Thoracic aorta (tissue), 2 donors: ENCODE data around the gene EARS2. TPM values are rescaled to one million over a fixed set of nuclear protein-coding genes. Genes with fewer than 3 reads are reported as not detected.

Experiments used
- ATAC-seq: fragments of 150-250 bp; one replicate; pipeline ENCODE4 v1.8.0; 2017; ENCODE audit warnings: low read depth; ENCODE audit not compliant: insufficient number of reproducible peaks, low FRiP score
- DNase-seq: peaks from one replicate; pipeline ENCODE4 v3.0.0-alpha.2; 2020; ENCODE audit warnings: low spot score
- H3K27ac ChIP-seq, 2 donors: fragments of 200-600 bp; sonication (generic); 1 replicate in 1 of 2; 2 replicates in 1 of 2; pipeline ENCODE4 v1.5.1; 2016; ENCODE audit warnings: mild to moderate bottlenecking in 2 of 2, moderate library complexity in 2 of 2
- H3K27me3 ChIP-seq: fragments of 200-600 bp; sonication (generic); replicated peaks from 2 replicates; pipeline ENCODE4 v1.6.0; 2016; ENCODE audit warnings: mild to moderate bottlenecking; ENCODE audit not compliant: insufficient read depth
- H3K36me3 ChIP-seq: fragments of 200-600 bp; sonication (generic); one replicate; pipeline ENCODE4 v1.5.1; 2016
- H3K4me1 ChIP-seq, 2 donors: fragments of 200-600 bp; sonication (generic); 1 replicate in 1 of 2; 2 replicates in 1 of 2; pipeline versions ENCODE4 v1.5.1 to v1.6.0; 2016; ENCODE audit warnings: low read depth in 2 of 2, mild to moderate bottlenecking in 1 of 2; ENCODE audit not compliant: control insufficient read depth in 1 of 2
- H3K4me3 ChIP-seq: fragments of 200-600 bp; sonication (generic); 2 replicates; pipeline ENCODE4 v1.5.1; 2016; ENCODE audit warnings: mild to moderate bottlenecking
- H3K9me3 ChIP-seq: fragments of 200-600 bp; sonication (generic); 2 replicates; pipeline ENCODE4 v1.5.1; 2016
- total RNA-seq, 2 donors: library from RNA; depleted of rRNA; stranded (reverse); fragments of >200 nt; gene quantifications; one replicate each; pipeline versions ENCODE4 v1.1.0 to v1.2.3, GENCODE V29; 2016
- TF ChIP-seq, protein P1 (sequence below): fragments of 200-600 bp; sonication (generic); IDR thresholded peaks from one replicate; pipeline ENCODE4 v1.5.1; 2019; ENCODE audit warnings: antibody characterized with exemption

Gene EARS2
- total RNA-seq, 2 donors from 2014 or later, result 26.3 to 29.8 TPM

- H3K4me1 ChIP-seq, result no peaks in the 10 kb centered on the region
- peaks cover 30% of the 10 kb centered on the region for H3K36me3 ChIP-seq
- H3K4me3 ChIP-seq, result peak overlapping the region; percentile 29
- no peak for DNase-seq
- ATAC-seq, result peak; percentile 56
- H3K9me3 ChIP-seq, result no peaks in the 10 kb centered on the region
- H3K27me3 ChIP-seq, result no peaks in the 10 kb centered on the region
- TF ChIP-seq, protein P1, sequence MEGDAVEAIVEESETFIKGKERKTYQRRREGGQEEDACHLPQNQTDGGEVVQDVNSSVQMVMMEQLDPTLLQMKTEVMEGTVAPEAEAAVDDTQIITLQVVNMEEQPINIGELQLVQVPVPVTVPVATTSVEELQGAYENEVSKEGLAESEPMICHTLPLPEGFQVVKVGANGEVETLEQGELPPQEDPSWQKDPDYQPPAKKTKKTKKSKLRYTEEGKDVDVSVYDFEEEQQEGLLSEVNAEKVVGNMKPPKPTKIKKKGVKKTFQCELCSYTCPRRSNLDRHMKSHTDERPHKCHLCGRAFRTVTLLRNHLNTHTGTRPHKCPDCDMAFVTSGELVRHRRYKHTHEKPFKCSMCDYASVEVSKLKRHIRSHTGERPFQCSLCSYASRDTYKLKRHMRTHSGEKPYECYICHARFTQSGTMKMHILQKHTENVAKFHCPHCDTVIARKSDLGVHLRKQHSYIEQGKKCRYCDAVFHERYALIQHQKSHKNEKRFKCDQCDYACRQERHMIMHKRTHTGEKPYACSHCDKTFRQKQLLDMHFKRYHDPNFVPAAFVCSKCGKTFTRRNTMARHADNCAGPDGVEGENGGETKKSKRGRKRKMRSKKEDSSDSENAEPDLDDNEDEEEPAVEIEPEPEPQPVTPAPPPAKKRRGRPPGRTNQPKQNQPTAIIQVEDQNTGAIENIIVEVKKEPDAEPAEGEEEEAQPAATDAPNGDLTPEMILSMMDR, result no peak
- peak overlapping the region in 1 of 2 donors; percentile 36 for H3K27ac ChIP-seq
Measured at GRCh38 chr16:23496821-23497542, 60.2 kb downstream of the EARS2 start.

DNA sequence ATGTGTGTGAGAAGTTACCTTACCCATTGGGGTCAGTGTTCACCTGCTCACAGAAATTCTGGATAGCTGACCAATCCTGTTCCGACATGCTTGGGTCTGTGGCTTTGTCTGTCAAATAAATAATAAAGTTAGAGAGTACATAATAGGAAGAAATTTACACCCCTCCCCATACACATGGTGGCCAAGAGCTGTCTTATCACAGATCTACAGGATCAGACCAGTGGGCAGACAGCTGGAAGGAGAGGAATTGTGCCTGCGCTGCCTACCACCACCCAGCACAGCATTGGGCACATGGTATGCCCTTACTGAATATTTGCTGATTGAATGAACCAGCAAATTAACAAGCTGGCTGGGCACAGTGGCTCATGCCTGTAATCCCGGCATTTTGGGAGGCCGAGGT, 61.5 kb downstream of the EARS2 start:
- ATAC-seq (no peak), DNase-seq (no peak)
- Histone ChIP-seq H3K4me1 (no peaks in the 10 kb centered on the region), H3K9me3 (no peaks in the 10 kb centered on the region), H3K27me3 (no peaks in the 10 kb centered on the region), H3K4me3 (no peak overlapping the region), H3K36me3 (peaks cover 30% of the 10 kb centered on the region), H3K27ac (no peak overlapping the region)
- TF ChIP-seq, protein P1, result no peak

DNA sequence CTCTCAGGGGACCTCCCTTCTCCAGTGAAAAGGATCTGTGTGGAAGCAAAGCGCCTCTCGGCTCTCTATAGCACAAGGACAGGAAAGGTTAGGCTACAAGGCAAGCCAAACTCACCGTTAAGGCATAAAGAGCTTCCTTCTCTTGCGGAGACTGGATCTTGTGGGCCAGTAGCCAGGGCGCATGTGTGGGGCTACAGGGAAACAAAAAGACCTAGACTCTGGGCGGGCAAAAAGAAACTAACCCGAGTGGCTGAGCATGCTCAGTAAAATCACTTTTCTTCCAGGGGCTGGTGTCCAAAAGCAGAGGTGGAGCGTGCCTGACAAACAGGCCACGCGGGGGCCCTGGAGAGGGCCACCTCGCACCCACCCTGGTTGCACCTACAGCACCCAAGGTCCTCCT, 63.0 kb downstream of the EARS2 start:
- DNase-seq (no peak), ATAC-seq (no peak)
- no peak overlapping the region for H3K27ac ChIP-seq
- H3K9me3 ChIP-seq, result no peaks in the 10 kb centered on the region
- TF ChIP-seq, protein P1, result no peak
- H3K4me1 ChIP-seq, result no peaks in the 10 kb centered on the region
- peaks cover 42% of the 10 kb centered on the region for H3K36me3 ChIP-seq
- no peaks in the 10 kb centered on the region for H3K27me3 ChIP-seq
- H3K4me3 ChIP-seq, result no peak overlapping the region

DNA sequence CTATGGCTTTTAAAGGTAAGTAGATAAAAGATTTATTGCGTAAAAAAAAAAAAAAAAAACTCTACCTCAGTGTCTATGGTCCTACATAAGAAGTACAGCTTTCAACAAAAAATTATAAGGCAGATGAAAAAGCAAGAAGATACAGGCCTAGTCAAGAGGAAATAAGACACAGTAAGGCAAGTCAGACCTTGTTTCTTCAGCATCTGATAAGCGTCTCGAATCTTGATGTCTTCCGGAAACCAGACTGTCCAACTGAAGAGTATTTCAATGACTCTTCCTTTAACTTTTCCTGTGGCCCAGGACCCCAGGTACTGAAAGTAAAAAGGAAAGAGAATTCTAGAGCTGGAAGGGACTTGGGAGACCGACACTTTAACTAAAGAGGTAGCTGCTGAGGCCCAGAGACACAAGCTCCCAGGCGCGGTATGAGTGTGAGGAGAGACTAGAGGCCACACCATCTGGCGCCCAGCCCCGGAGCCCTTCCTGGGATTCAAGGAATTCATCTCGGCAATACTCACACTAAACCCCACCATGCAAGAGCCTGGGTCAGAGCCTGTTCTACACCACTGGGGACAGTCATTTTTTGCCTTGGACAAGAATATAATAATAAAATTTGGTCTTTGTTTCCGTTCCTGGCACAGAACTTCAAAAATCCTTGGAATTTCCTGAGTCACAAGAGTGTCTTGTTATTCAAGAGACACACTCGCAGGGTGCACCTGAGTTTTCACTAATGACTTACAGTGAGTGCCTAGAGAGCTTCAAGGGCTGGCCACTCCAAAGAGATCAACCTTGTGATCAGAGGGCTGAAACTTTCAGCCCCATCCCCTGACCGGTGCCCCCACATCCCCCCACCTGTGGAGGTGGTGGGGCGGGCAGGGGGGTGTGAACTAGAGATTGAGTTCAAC, 65.4 kb downstream of the EARS2 start:
- TF ChIP-seq, protein P1, result no peak
- Histone ChIP-seq H3K9me3 (no peaks in the 10 kb centered on the region), H3K4me3 (no peak overlapping the region), H3K27me3 (no peaks in the 10 kb centered on the region), H3K27ac (no peak overlapping the region), H3K36me3 (peaks cover 64% of the 10 kb centered on the region), H3K4me1 (no peaks in the 10 kb centered on the region)
- no peak for ATAC-seq
- DNase-seq, result no peak

GRCh38 chr16:23486480-23486879, 70.7 kb downstream of the EARS2 start:
- Histone ChIP-seq H3K36me3 (peaks cover 75% of the 10 kb centered on the region), H3K4me3 (no peak overlapping the region), H3K4me1 (no peaks in the 10 kb centered on the region), H3K27me3 (no peaks in the 10 kb centered on the region), H3K27ac (no peak overlapping the region), H3K9me3 (no peaks in the 10 kb centered on the region)
- no peak for ATAC-seq
- no peak for DNase-seq
- TF ChIP-seq, protein P1, result no peak
